Measurements from ENCODE around the gene RALGAPA2. TPM values are rescaled to one million over a fixed set of nuclear protein-coding genes. Genes with fewer than 3 reads are reported as not detected.

Gene RALGAPA2
- total RNA-seq, 4 donors from 2014 or later, result 13.3 to 29.8 (median 23.6) TPM

GRCh38 chr20:20561172-20561571 is 151.3 kb downstream of the RALGAPA2 start:
- intact Hi-C loops (cut with DNase I), result loop anchor here (10.0 kb wide), 1 partner anchor 196 kb away; the partner anchor contains the start of gene INSM1
- no peaks in the 10 kb centered on the region for H3K4me1 ChIP-seq
- TF ChIP-seq CTCF (IDR thresholded peaks at IDR 0.05), result no peak
- TF ChIP-seq POLR2A (IDR thresholded peaks at IDR 0.05), result no peak
- H3K27me3 ChIP-seq, result no peaks in the 10 kb centered on the region
- WGBS, 2 donors, result 93 to 94% methylated on average over 1 of the region's 1 CpG
- peaks cover 0 to 68% (median 3%) of the 10 kb centered on the region in 3 donors for H3K36me3 ChIP-seq
- H3K4me3 ChIP-seq, result no peak overlapping the region
- no peak overlapping the region for H3K27ac ChIP-seq
- DNase-seq, result no peak
- no peaks in the 10 kb centered on the region for H3K9me3 ChIP-seq

GRCh38 chr20:20557406-20557805 is 155.0 kb downstream of the RALGAPA2 start:
- 88 to 94% methylated on average over 3 of the region's 3 CpGs for WGBS, 2 donors
- no peaks in the 10 kb centered on the region for H3K27me3 ChIP-seq
- TF ChIP-seq CTCF (IDR thresholded peaks at IDR 0.05) (no peak), POLR2A (IDR thresholded peaks at IDR 0.05) (no peak)
- peaks cover 0 to 3% (median 0%) of the 10 kb centered on the region in 3 donors for H3K4me1 ChIP-seq
- peaks cover 0 to 51% (median 3%) of the 10 kb centered on the region in 3 donors for H3K36me3 ChIP-seq
- no peak overlapping the region for H3K27ac ChIP-seq
- intact Hi-C loops (cut with DNase I), result no loop called here
- H3K9me3 ChIP-seq, result no peaks in the 10 kb centered on the region
- no peak for DNase-seq
- no peak overlapping the region for H3K4me3 ChIP-seq

- H3K4me3 ChIP-seq, result no peak overlapping the region
- peaks cover 0 to 18% (median 0%) of the 10 kb centered on the region in 3 donors for H3K4me1 ChIP-seq
- intact Hi-C loops (cut with DNase I), result no loop called here
- WGBS, 2 donors, result 100% methylated on average over 1 of the region's 1 CpG
- H3K27me3 ChIP-seq, result no peaks in the 10 kb centered on the region
- no peak for DNase-seq
- no peak overlapping the region for H3K27ac ChIP-seq
- peaks cover 0 to 35% (median 0%) of the 10 kb centered on the region in 3 donors for H3K36me3 ChIP-seq
- H3K9me3 ChIP-seq, result no peaks in the 10 kb centered on the region
- TF ChIP-seq CTCF (IDR thresholded peaks at IDR 0.05) (no peak), POLR2A (IDR thresholded peaks at IDR 0.05) (no peak)
Observed at GRCh38 chr20:20555838-20556237, 156.6 kb downstream of the RALGAPA2 start.

- no peak for TF ChIP-seq POLR2A (IDR thresholded peaks at IDR 0.05)
- TF ChIP-seq CTCF (IDR thresholded peaks at IDR 0.05), result no peak
- no peaks in the 10 kb centered on the region for H3K27me3 ChIP-seq
- no peak overlapping the region for H3K27ac ChIP-seq
- intact Hi-C loops (cut with DNase I), result no loop called here
- H3K4me3 ChIP-seq, result no peak overlapping the region
- H3K9me3 ChIP-seq, result no peaks in the 10 kb centered on the region
- DNase-seq, result no peak
- WGBS, 2 donors, result 73 to 97% methylated on average over 2 of the region's 2 CpGs
- peaks cover 0 to 26% (median 0%) of the 10 kb centered on the region in 3 donors for H3K36me3 ChIP-seq
- peaks cover 0 to 27% (median 2%) of the 10 kb centered on the region in 3 donors for H3K4me1 ChIP-seq
Observed at GRCh38 chr20:20554951-20555350, 157.5 kb downstream of the RALGAPA2 start.

- DNase-seq, result no peak
- Histone ChIP-seq H3K4me1 (peaks cover 2 to 40% (median 6%) of the 10 kb centered on the region in 3 donors), H3K27me3 (no peaks in the 10 kb centered on the region), H3K27ac (no peak overlapping the region), H3K4me3 (no peak overlapping the region), H3K36me3 (peaks cover 0 to 21% (median 0%) of the 10 kb centered on the region in 3 donors), H3K9me3 (no peaks in the 10 kb centered on the region)
- intact Hi-C loops (cut with DNase I), result no loop called here
- no peak for TF ChIP-seq CTCF (IDR thresholded peaks at IDR 0.05)
- no peak for TF ChIP-seq POLR2A (IDR thresholded peaks at IDR 0.05)
Observed at GRCh38 chr20:20553541-20553940, 158.9 kb downstream of the RALGAPA2 start.
